Renal cortex interstitium (tissue), 11 donors: ENCODE results near the gene MYH15. TPM values are rescaled to one million over a fixed set of nuclear protein-coding genes. Genes with fewer than 3 reads are reported as not detected.

Experiments used
- DNase-seq, 11 donors: peaks; one replicate each; pipeline ENCODE4 v3.0.0-alpha.2; 2013; ENCODE audit warnings: low read depth in 9 of 11, low spot score in 4 of 11; ENCODE audit errors: extremely low read depth in 1 of 11
- polyA plus RNA-seq, 3 donors: library from polyadenylated mRNA; unstranded; fragments of 120-200 nt; gene quantifications; one replicate each; pipeline ENCODE4 v1.2.1, GENCODE V29; 2013; ENCODE audit not compliant: insufficient read length in 3 of 3

Gene MYH15
- polyA plus RNA-seq, 3 donors, result 0.23 to 0.44 (median 0.34) TPM

DNA sequence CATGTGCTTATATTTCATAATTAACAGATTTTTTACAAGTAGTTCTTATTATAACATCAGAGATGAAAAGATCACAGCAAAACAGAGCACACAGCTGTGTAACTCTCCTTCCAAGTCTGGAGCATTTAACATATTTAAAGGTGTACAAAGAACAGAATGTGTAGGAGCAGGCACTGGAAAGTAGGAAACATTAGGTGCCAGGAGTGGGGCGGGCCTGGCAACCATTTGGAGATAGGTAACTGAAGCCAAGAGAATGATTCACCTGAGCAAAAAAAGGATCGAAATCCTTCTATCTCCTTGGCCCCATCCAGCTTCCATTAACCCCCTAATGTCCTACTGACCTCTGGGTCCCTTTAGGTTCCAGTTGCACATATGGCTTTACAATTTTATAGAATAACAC is 2.3 kb upstream of the MYH15 start:
- no peak for DNase-seq

DNA sequence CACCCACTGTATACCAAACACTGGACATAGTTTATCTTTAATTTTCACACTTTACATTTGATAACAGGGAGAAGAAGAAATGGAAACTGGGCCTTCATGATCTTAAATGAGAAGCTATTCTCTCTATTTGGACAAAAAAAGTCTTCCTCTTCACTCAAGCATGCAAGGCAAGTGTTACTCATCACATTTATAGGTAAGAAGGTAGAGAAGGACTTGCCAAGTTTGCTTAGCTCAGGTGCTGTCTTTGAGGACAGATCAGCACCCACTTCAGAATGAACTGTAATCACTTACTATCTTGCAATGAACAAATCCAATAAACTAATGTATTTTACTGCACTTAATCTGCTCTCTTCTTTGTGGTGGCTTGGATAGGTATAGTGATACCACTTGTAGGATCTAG is 1.1 kb upstream of the MYH15 start:
- DNase-seq, result no peak

DNA sequence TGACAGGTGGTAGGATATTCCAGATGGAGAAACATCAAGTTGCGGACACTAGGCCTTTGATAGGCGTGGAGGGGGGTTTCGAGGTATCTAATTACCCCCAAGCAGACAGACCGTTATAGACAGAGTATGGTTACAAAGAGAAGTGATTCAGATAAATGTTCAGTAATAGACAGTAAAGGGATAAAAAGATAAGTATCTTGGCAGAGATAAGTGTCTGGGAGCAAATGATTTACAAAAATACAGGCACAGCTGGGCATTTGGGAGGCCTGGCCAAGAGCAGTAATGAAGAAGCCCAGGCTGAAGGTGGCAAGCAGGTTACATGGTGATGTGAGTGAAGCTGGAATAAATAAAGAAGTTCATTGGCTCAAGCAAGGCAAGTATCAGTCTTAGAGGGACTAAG is 659 bp upstream of the MYH15 start:
- DNase-seq, result no peak

DNA sequence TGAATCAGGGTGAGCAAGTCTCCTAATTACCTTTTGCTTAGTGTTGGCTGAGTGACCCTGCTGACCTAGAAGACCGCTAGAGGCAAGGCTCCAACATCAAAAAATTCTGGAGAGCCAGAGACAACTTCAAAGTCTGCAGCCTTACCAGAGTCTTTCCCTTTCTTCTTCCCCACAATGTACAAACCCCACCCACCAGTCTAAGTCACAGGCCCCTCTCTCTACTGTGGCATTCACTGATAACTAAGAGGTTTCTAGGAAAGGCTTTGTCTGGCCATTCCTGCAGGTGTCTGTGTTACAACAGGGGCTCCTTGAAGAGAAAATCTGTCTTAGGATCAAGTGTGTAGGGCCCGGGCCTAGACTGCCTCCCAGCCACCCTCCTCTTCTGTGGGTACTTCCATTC is 525 bp downstream of the MYH15 start:
- no peak for DNase-seq

DNA sequence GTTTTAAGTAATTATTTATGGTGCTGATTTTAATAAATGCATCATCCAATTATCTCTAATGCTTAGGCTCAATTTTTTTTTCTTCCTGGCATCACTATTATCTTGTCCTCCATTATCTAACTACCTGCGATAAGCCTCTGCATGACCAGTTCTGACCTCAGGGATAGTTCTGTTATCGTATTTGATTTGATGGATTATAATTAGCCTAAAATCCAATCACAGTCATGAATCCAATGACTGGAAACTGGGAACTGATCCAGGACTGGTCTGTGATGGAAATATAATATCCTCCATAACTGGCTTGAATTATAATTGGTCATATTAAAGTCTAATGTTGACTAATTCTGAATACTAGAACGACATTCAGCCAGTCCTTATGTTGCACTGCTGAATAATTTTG is 1.1 kb downstream of the MYH15 start:
- no peak for DNase-seq

DNA sequence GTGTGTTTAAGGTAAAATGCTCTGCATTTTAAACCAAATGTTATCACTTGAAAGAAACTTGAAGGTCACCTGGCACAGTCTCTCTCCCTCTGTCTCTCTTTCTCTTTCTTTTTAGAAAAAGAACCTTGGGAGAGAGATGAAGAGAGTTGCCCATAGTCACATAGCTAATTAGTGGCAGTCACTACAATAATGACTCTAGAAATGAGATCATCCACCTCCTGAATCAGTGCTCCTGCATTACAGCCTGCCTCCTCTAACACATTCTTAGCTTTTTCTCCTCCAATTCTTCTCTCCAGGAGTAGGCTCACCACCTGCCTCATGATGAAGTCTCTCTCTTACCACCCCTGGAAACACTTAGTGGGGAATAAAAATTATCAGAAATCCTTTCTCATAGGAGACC is 2.5 kb downstream of the MYH15 start:
- DNase-seq, result no peak

DNA sequence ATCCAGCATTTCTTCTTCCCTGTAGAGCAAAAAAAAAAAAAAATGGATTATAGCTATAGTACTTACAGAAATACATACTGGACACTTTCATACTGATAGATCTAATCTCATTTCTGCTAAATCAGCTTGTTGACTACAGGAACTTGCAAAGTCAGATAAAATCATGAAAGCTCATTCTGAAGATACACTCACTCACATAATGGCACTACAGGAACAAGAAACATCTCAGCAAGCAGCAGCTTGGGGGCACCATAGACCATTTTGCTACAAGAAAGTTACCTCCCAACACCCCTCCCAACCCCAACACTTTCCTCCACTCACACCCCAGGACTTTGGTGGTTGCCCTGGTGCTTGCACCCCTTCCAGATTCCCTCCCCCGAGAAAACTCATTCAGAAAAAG is 4.6 kb downstream of the MYH15 start:
- DNase-seq, result no peak

DNA sequence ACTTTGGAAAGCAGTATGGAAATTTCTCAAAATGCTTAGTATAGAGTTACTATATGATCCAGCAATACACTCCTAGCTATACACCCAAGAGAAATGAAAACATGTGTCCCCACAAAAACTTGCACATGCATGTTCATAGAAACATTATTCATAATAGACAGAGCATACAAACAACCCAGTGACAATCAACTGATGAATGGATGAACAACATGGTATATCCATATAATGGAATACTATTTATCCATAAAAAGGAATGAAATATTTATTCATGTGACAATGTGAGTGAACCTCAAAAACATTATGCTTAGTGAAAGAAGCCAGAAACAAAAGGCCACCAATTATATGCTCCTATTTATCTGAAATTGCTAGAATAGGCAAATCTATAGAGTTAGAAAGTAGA is 6.7 kb downstream of the MYH15 start:
- DNase-seq, result no peak

DNA sequence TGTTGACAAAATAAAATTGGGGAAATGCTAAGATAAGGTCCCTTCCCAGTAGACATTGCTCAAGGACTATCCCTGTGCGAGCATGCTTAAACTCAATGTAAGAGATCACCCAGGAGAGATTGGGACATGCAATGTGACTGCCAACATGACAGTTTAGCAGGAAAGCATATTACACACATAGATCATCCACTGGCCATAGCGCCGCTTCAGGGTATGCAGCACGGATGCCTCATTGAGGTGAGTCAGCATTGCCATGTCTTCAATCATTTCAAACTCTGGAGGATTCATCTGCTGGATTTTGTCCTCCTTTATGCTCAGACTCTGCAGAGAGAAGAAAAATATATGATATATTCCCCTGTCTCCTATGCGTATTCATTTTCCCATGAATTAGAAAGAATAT is 8.9 kb downstream of the MYH15 start:
- no peak for DNase-seq

DNA sequence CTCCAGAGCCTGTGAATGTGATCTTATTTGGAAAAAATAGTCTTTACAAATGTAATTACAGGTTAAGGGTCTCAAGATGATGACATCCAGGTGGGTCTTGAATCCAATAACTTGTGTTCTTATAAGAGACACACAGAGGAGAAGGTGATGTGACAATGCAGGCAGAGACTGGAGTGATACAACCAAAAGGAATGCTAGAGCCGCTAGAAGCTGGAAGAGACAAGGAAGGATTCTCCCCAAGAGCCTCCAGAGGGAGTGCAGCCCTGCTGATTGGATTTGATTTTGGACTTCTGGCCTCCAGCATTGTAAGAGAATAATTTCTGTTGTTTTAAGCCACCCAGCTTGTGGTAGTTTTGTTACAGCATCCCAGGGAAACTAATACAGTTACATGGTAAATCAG is 9.7 kb downstream of the MYH15 start:
- DNase-seq, result no peak

DNA sequence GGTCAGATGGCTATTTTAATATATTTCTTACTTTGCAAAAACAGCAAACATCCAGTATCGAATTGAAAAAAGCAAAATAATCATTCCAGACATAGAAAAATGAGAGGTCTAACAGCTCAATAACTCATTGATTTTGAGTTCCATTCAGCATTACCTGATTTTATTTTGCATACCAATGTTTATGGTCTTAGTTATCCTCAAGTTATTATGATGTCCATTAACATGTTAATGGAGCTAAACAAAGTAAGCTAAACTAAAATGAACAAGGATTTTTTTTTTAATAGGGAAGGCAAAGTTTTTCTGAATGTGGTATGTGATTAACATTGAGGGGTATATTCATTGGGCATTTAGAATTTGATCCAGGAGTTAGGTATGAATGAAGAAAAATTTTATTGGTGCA is 13.1 kb downstream of the MYH15 start:
- DNase-seq, result no peak

DNA sequence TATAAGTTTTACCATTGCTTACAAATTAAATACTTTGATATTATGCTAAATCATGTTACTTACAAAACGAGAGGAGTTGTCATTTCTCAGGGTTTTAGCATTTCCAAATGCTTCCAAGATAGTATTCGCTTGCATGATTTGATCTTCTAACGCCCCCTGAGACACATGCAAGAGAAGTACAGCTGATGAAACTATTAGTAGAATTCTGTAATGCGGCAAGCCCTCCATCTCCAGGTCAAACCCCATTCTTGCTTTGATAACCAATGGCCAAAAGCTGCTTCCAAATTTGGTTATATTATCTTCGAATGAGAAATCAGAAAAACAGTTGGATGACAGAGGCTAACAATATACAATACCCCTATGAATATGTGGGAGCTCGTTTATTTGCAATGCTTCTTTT is 14.7 kb downstream of the MYH15 start:
- DNase-seq, result no peak

DNA sequence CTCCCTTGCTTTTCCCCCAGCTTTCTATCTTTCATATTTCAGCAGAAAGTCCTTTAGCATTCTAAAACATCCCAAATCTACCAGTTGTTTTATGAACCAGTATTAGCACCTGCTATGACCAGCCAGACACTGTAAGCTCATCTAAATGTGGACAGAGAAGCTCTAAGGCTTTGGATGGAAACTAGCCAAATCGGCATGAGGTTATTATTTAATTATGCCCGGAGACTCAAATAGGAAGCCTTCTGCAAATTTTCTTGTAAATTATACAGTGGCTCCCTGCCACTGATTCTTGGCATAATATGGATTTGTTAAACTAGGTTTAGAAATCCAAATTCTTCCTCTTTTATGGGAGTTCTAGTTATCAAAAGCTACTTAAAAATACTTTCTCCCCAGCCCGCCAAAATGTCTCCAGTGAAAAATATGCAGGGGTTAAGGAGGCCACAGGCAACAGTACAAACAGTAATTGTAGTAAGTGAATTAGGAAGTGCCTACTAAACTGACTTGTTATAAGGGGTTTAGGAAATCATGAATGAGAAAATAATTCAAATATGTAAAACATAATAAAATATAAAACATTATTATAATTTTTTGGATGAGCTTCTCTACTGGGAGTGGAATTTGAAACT is 15.4 kb downstream of the MYH15 start:
- DNase-seq, result no peak

DNA sequence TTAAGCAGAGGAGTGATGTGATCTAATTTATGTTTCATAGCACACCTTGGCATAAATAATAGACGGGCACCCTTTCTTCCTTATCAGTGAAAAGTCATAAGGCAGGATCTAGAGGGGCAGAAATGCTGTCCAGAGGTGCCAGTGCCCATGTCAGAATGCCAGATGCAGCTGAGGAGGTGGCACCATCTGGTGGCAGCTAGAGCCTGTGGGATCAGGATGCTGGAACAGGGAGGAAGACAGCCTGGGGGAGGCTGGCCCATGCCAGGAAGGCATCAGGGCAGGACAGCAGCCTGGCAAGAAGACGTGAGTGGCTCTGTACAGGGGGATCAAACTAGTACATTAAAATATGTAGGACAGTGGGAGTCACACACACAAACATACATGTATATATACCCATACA is 16.5 kb downstream of the MYH15 start:
- no peak for DNase-seq

DNA sequence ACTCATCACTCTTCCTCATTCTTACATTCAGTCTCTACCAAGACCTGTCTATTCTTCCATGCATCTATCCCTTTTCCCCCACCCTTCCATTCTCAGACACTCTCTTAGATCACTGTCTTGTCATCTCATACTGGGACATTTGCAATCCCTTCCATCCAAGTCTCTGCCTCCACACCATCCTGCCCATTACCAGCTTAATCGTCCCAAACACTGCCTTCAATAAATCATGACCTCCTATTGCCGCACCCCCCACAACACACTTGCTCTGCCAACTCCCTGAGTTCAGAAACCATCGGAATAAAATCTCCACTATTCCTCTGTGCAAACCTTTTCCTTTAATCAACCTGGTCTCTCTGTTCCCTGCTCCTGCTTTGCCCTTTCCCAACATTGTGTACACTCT is 18.9 kb downstream of the MYH15 start:
- peak in 2 of 11 donors; percentile 9 to 24 for DNase-seq

DNA sequence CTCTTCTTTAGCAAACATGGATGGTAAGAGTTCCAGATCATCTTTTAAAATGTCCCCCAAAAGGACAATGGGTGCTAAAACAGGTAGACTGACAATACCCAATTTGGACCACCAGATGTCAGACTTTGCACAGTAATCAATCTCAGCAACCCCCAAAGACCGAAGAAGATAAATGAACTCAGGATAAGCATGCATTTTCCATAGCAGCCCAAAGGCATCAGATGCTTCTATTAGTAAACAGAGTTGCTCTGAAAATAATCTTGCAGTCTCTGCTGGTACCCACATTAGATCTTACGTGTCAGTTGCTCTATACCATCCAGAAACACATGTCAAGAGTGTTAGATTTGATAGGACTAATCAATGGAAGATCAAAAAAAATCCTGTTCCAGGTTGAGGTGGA is 20.6 kb downstream of the MYH15 start:
- DNase-seq, result peak in 9 of 11 donors; percentile 34 to 55 (median 43)

DNA sequence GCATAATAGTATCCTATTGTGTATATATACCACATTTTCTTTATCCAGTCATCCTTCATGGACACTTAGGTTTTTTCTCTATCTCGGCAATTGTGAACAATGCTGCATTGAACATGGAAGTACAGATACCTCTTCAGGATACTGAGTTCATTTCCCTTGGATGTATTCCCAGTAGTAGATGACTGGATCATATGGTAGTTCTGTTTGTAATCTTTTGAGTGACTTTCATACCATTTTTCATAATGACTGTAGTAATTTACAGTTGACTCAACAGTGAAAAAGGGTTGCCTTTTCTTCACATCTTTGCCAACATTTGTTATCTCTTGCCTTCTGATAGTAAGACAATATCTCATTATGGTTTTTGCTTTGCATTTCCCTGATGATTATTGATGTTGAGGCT is 21.8 kb downstream of the MYH15 start:
- no peak for DNase-seq

DNA sequence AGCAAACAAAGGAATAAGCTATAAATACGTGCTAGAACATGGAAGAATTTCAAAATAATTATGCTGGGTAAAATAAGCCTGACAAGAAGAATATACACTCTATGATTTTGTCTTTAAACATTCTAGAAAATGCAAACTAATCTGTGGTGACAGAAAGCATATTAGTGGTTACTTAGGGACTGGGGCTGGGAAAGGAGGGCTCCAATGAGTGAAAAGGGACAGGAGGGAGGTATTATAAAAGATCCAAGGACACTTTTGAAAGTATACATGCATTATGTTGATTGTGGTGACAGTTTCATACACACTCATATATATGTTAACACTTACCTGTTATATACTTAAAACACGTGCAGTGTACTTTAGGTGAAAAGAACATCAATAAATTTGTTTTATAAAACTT is 23.0 kb downstream of the MYH15 start:
- no peak for DNase-seq

DNA sequence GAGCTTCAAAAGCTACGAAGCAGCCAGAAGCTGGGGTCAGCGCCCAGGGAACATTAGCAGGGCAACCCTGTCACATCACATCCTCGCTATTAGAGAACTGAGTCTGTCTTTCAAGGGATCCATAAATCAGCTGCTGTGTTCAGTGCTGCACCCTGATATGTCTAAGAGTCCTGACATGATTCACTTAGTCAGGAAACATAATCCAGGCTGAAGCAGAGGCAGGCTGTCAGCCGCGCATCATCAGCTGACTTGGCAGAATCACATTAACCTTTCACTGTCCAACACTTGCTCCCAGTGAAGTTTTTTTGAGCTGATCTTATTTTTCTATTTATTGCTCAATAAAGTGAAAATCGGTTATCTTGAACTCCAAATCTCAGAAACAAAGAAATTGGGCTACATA is 23.5 kb downstream of the MYH15 start:
- DNase-seq, result peak in 5 of 11 donors; percentile 19 to 42 (median 28)

DNA sequence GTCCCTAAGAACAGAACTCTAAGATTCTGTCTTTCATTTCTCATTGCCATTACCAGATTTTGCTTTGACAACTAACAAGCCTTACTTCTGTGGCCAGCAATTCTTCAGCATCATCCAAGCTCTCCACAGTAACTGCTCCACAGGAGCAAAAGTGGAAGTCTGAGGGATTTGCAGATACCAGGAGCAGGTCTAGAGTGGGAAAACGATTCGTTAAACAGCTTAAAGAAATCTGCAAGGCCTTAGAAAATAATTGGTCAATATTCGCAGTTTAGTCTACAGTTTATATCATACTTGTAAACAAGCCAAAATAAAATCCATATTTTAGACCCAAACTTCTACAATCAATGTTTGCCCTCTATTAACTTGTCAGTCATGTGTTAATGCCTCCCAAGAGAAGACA is 24.1 kb downstream of the MYH15 start:
- DNase-seq, result no peak

DNA sequence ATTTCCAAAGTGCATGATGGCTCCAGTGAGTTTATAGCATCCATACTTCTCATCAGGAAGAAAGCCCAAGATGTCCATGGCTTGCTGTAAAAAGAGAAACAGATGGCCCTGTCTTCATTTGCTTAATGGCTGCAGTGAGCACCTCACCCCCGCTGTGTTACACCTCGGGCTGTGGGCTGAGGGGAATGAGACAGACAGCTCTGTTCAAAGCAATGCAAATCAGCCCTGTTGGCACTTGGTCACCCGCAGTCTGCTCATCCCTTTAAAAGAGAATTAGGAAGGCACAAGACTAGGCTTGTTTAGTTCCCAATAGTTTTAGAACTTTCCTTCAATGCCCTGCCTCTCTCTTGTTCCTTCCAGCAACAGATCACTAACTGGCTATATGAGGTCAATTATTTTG is 25.2 kb downstream of the MYH15 start:
- DNase-seq, result no peak

DNA sequence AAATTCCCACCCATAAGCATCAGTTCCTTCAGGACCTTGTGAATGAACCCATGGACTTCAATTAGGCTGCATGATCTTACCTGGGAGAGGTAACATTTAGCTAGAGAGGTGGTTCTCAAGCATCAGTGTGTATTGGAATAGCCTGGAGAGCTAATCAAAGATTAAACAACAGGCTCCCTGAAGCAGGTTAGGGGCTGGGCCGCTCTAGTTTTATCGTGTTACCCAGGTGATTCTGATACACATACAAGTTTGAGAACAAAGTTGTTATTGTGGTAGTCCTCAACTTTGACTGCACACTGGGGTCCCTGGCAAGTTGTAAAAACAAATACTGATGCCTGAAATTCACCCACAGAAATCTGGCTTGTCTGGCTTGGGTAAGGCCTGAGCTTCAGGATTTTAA is 31.2 kb downstream of the MYH15 start:
- no peak for DNase-seq
